ENCODE results near the gene POLR1C. TPM values are rescaled to one million over a fixed set of nuclear protein-coding genes. Genes with fewer than 3 reads are reported as not detected.

The POLR1C gene
- total RNA-seq, 2 donors from 2014 or later, result 13.5 to 13.9 TPM

DNA sequence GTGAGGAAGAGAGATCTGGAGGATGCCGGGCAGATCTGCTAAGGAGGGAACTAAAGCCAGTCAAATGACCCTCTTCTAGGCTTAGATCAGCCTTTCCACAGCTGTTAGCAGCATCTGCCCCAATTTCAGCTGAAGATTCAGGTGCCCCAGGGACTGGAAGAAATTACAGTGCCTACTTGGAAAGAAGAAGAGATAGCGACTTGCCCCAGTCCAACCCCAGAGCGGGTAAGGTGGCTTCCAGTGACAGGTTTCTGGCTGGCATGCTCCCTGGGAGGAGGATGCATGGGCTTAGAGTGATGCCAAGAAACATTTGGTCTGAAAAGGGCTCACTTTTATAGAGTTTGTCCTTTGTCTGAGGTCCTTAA is 38.9 kb upstream of the POLR1C start:
- no peak for TF ChIP-seq CTCF (IDR thresholded peaks at IDR 0.05)
- Histone ChIP-seq H3K9me3 (no peaks in the 10 kb centered on the region), H3K4me3 (peak overlapping the region; percentile 73 to 77), H3K27me3 (no peaks in the 10 kb centered on the region), H3K27ac (peak overlapping the region; percentile 81 to 82), H3K4me1 (peaks cover 0 to 19% of the 10 kb centered on the region in 2 donors), H3K36me3 (no peaks in the 10 kb centered on the region)
- DNase-seq (ENCODE audit: low spot score), result no peak

- no peak for DNase-seq (ENCODE audit: low spot score)
- H3K27ac ChIP-seq, result no peak overlapping the region
- peaks cover 0 to 19% of the 10 kb centered on the region in 2 donors for H3K4me1 ChIP-seq
Measured at GRCh38 chr6:43481075-43481474, 35.8 kb upstream of the POLR1C start.

GRCh38 chr6:43481591-43482236 is 35.2 kb upstream of the POLR1C start:
- H3K27me3 ChIP-seq, result no peaks in the 10 kb centered on the region
- H3K4me1 ChIP-seq, result peaks cover 0 to 17% of the 10 kb centered on the region in 2 donors
- H3K9me3 ChIP-seq, result no peaks in the 10 kb centered on the region
- no peak overlapping the region for H3K27ac ChIP-seq
- no peak overlapping the region for H3K4me3 ChIP-seq
- TF ChIP-seq CTCF (IDR thresholded peaks at IDR 0.05), result no peak
- H3K36me3 ChIP-seq, result no peaks in the 10 kb centered on the region
- DNase-seq (ENCODE audit: low spot score), result no peak

More at GRCh38 chr6:43481075-43481474, 35.8 kb upstream of the POLR1C start:
- Histone ChIP-seq H3K4me3 (no peak overlapping the region), H3K36me3 (no peaks in the 10 kb centered on the region), H3K27me3 (no peaks in the 10 kb centered on the region), H3K9me3 (no peaks in the 10 kb centered on the region)
- no peak for TF ChIP-seq CTCF (IDR thresholded peaks at IDR 0.05)

DNA sequence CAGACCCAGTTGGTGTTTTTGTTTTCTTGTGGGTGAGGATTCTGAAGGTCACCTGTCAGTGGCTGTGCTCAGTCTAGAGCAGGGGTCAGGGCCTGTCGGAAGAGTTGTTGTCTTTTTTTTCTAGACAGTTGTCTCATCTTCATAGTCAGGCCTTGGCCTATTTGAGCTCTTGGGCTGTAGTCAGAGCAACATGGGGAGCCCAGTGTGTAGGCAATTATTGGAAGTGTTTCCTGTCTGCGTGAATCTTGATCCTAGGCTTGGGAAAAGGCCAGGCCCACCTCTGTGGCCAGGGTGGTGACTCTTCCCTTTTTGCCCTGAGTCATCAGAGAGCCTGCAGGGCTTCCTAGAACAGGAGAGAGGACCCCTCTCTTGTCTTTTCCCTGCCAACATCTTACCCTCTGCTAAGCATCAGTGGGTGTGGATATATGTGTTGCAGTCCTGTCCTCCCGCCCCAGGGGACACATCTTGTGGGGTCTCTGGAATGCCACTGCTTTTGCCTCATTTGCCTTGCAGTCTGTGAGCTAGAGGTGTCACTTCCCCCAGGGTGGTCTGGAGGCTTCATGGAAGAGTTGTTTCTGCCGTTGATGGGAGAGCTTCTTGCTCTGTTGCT is 28.1 kb upstream of the POLR1C start:
- no peak for TF ChIP-seq CTCF (IDR thresholded peaks at IDR 0.05)
- no peaks in the 10 kb centered on the region for H3K4me1 ChIP-seq
- DNase-seq (ENCODE audit: low spot score), result no peak
- H3K9me3 ChIP-seq, result no peaks in the 10 kb centered on the region
- H3K36me3 ChIP-seq, result no peaks in the 10 kb centered on the region
- H3K4me3 ChIP-seq, result no peak overlapping the region
- no peak overlapping the region for H3K27ac ChIP-seq
- H3K27me3 ChIP-seq, result no peaks in the 10 kb centered on the region

- Histone ChIP-seq H3K27ac (no peak overlapping the region), H3K27me3 (no peaks in the 10 kb centered on the region), H3K4me3 (no peak overlapping the region), H3K4me1 (no peaks in the 10 kb centered on the region), H3K9me3 (no peaks in the 10 kb centered on the region), H3K36me3 (no peaks in the 10 kb centered on the region)
- no peak for DNase-seq (ENCODE audit: low spot score)
- TF ChIP-seq CTCF (IDR thresholded peaks at IDR 0.05), result no peak
Measured at GRCh38 chr6:43489277-43490072, 27.4 kb upstream of the POLR1C start.
